ENCODE results near the gene MYD88. TPM values are rescaled to one million over a fixed set of nuclear protein-coding genes. Genes with fewer than 3 reads are reported as not detected.

MYD88 gene
- total and polyA plus RNA-seq, 2 experiments from 2014 or later, result 12.7 to 51.4 TPM

DNA sequence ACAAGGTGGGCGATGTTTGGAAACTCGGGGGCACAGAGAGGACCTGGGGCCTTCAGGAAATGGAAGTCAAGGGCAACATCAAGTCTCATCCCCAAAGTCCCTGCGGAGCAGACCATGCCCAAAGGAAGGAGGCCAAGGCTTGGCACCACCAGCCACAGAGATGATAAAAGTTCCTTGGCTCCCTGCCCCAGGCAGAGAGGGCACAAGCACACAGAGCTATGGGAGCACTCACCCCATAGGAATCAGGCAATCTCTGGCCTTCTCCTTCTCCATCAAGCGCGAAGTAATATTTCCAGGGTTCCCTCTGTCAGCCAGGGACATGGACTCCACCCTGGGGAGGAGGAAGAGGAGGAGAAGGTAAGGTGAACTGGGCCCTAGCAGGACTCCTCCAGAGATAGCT is 9.4 kb upstream of the MYD88 start:
- no peaks in the 10 kb centered on the region for H3K9me2 ChIP-seq (replicated peaks; ENCODE audit: insufficient read depth)
- H3K4me2 ChIP-seq, result no peak overlapping the region
- peaks cover 32% of the 10 kb centered on the region for H3K4me1 ChIP-seq (ENCODE audit: insufficient read depth)
- no peak overlapping the region for H3K4me3 ChIP-seq
- no peaks in the 10 kb centered on the region for H3K9me3 ChIP-seq (ENCODE audit: low read depth)
- H3K27me3 ChIP-seq, result no peaks in the 10 kb centered on the region
- H4K20me1 ChIP-seq (ENCODE audit: insufficient read depth, poor library complexity, severe bottlenecking), result peaks cover 9% of the 10 kb centered on the region
- no peak overlapping the region for H2AFZ ChIP-seq
- peaks cover 36% of the 10 kb centered on the region for H3K79me2 ChIP-seq
- H3K36me3 ChIP-seq (replicated peaks; ENCODE audit: insufficient read depth, low read depth), result no peaks in the 10 kb centered on the region
- over 99% methylated on average over 5 of the region's 5 CpGs for WGBS (ENCODE audit: low lambda C conversion rate, missing lambda C conversion rate)
- no peak for DNase-seq (ENCODE audit: low spot score)
- H3K27ac ChIP-seq, result peak overlapping the region; percentile 50
- TF ChIP-seq EZH2phosphoT487 (IDR thresholded peaks at IDR 0.05; ENCODE audit: low read depth, severe bottlenecking, unreplicated experiment), result no peak
- no peak for TF ChIP-seq EZH2 (IDR thresholded peaks at IDR 0.05; ENCODE audit: borderline replicate concordance)
- TF ChIP-seq CTCF (IDR thresholded peaks at IDR 0.05; ENCODE audit: poor library complexity), result no peak

DNA sequence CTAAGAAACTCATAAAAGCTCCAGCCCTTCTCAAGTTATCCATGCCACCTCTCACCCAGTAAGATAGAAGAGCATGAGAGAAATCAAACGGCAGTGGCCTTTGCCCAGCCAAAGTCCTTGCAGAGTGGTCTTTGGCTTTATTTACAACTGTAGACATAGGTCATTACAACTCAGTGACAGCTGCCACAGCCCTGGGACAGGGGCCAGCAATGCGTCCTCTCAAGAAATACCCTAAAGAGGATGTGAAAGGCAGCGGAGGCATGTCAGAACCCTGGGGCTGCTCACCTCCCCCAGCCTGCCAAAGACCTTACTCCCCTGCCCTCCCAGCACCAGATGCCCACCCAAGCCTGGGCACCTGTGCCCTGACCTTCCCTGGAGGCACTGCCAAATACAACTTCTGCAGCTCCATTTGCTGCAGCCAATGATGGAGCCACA is 7.8 kb upstream of the MYD88 start:
- H3K36me3 ChIP-seq (replicated peaks; ENCODE audit: insufficient read depth, low read depth), result no peaks in the 10 kb centered on the region
- H3K4me3 ChIP-seq, result no peak overlapping the region
- TF ChIP-seq EZH2phosphoT487 (IDR thresholded peaks at IDR 0.05; ENCODE audit: low read depth, severe bottlenecking, unreplicated experiment) (no peak), EZH2 (IDR thresholded peaks at IDR 0.05; ENCODE audit: borderline replicate concordance) (no peak), CTCF (IDR thresholded peaks at IDR 0.05; ENCODE audit: poor library complexity) (no peak)
- peak overlapping the region; percentile 57 for H3K4me2 ChIP-seq
- H3K79me2 ChIP-seq, result peaks cover 49% of the 10 kb centered on the region
- no peaks in the 10 kb centered on the region for H3K9me3 ChIP-seq (ENCODE audit: low read depth)
- WGBS (ENCODE audit: low lambda C conversion rate, missing lambda C conversion rate), result 86% methylated on average over 3 of the region's 3 CpGs
- peak; percentile 56 for DNase-seq (ENCODE audit: low spot score)
- H2AFZ ChIP-seq, result no peak overlapping the region
- peaks cover 2% of the 10 kb centered on the region for H4K20me1 ChIP-seq (ENCODE audit: insufficient read depth, poor library complexity, severe bottlenecking)
- H3K9me2 ChIP-seq (replicated peaks; ENCODE audit: insufficient read depth), result no peaks in the 10 kb centered on the region
- H3K4me1 ChIP-seq (ENCODE audit: insufficient read depth), result peaks cover 44% of the 10 kb centered on the region
- no peaks in the 10 kb centered on the region for H3K27me3 ChIP-seq
- H3K27ac ChIP-seq, result peak overlapping the region; percentile 96

- H3K79me2 ChIP-seq, result peaks cover 60% of the 10 kb centered on the region
Measured at GRCh38 chr3:38131621-38132369, 6.7 kb upstream of the MYD88 start.

More at GRCh38 chr3:38131621-38132369, 6.7 kb upstream of the MYD88 start:
- H4K20me1 ChIP-seq (ENCODE audit: insufficient read depth, poor library complexity, severe bottlenecking), result peaks cover 4% of the 10 kb centered on the region
- DNase-seq (ENCODE audit: low spot score), result peak; percentile 44
- TF ChIP-seq CTCF (IDR thresholded peaks at IDR 0.05; ENCODE audit: poor library complexity) (peak; percentile 34), EZH2phosphoT487 (IDR thresholded peaks at IDR 0.05; ENCODE audit: low read depth, severe bottlenecking, unreplicated experiment) (no peak), EZH2 (IDR thresholded peaks at IDR 0.05; ENCODE audit: borderline replicate concordance) (no peak)
- no peaks in the 10 kb centered on the region for H3K9me2 ChIP-seq (replicated peaks; ENCODE audit: insufficient read depth)
- no peaks in the 10 kb centered on the region for H3K9me3 ChIP-seq (ENCODE audit: low read depth)
- H3K36me3 ChIP-seq (replicated peaks; ENCODE audit: insufficient read depth, low read depth), result no peaks in the 10 kb centered on the region
- H3K27me3 ChIP-seq, result no peaks in the 10 kb centered on the region
- no peak overlapping the region for H2AFZ ChIP-seq
- peak overlapping the region; percentile 61 for H3K4me2 ChIP-seq
- 55% methylated on average over 6 of the region's 6 CpGs for WGBS (ENCODE audit: low lambda C conversion rate, missing lambda C conversion rate)
- H3K4me3 ChIP-seq, result no peak overlapping the region
- peak overlapping the region; percentile 96 for H3K27ac ChIP-seq
- H3K4me1 ChIP-seq (ENCODE audit: insufficient read depth), result peaks cover 48% of the 10 kb centered on the region
